ENCODE measurements around the gene MSH3. TPM values are rescaled to one million over a fixed set of nuclear protein-coding genes. Genes with fewer than 3 reads are reported as not detected.

MSH3 gene
- total RNA-seq, 1 experiment from 2014 or later, result 21.9 TPM

GRCh38 chr5:80756292-80756691, 101.8 kb downstream of the MSH3 start:
- no peak for TF ChIP-seq CTCF (IDR thresholded peaks at IDR 0.05; ENCODE audit: unreplicated experiment)
- POLR2A ChIA-PET, result interaction anchor here (0.7 to 1.3 kb wide), 2 partner anchors 11 to 106 kb away, joined by 4 to 5 read pairs; no protein-coding TSS in a partner anchor

GRCh38 chr5:80757290-80757689, 102.8 kb downstream of the MSH3 start:
- intact Hi-C loops (cut with micrococcal nuclease), result no loop called here
- no TSS peak for BruUV-seq (replicated peaks)
- no peak overlapping the region for H3K4me3 Mint-ChIP-seq (ENCODE audit: unreplicated experiment)
- CTCF ChIA-PET, result no interaction called here
- H3K9me3 Mint-ChIP-seq (ENCODE audit: unreplicated experiment), result peaks cover 3% of the 10 kb centered on the region
- peaks cover 6% of the 10 kb centered on the region for H3K4me1 Mint-ChIP-seq (ENCODE audit: insufficient read depth, unreplicated experiment)
- no peak for DNase-seq (ENCODE audit: unreplicated experiment)
- no peak overlapping the region for H3K27ac Mint-ChIP-seq (ENCODE audit: low read depth, unreplicated experiment)
- H3K36me3 Mint-ChIP-seq (ENCODE audit: insufficient read depth, unreplicated experiment), result peaks cover 14% of the 10 kb centered on the region
- POLR2A ChIA-PET, result no interaction called here
- no peak for TF ChIP-seq CTCF (IDR thresholded peaks at IDR 0.05; ENCODE audit: unreplicated experiment)
- no peaks in the 10 kb centered on the region for H3K27me3 Mint-ChIP-seq (ENCODE audit: insufficient read depth, unreplicated experiment)

More at GRCh38 chr5:80756292-80756691, 101.8 kb downstream of the MSH3 start:
- H3K27me3 Mint-ChIP-seq (ENCODE audit: insufficient read depth, unreplicated experiment), result no peaks in the 10 kb centered on the region
- H3K27ac Mint-ChIP-seq (ENCODE audit: low read depth, unreplicated experiment), result no peak overlapping the region
- intact Hi-C loops (cut with micrococcal nuclease), result no loop called here
- H3K36me3 Mint-ChIP-seq (ENCODE audit: insufficient read depth, unreplicated experiment), result peaks cover 14% of the 10 kb centered on the region
- peaks cover 6% of the 10 kb centered on the region for H3K4me1 Mint-ChIP-seq (ENCODE audit: insufficient read depth, unreplicated experiment)
- H3K9me3 Mint-ChIP-seq (ENCODE audit: unreplicated experiment), result peaks cover 4% of the 10 kb centered on the region
- DNase-seq (ENCODE audit: unreplicated experiment), result no peak
- no peak overlapping the region for H3K4me3 Mint-ChIP-seq (ENCODE audit: unreplicated experiment)
- BruUV-seq (replicated peaks), result no TSS peak
- CTCF ChIA-PET, result no interaction called here

- peaks cover 6% of the 10 kb centered on the region for H3K4me1 Mint-ChIP-seq (ENCODE audit: insufficient read depth, unreplicated experiment)
- H3K27me3 Mint-ChIP-seq (ENCODE audit: insufficient read depth, unreplicated experiment), result no peaks in the 10 kb centered on the region
- H3K9me3 Mint-ChIP-seq (ENCODE audit: unreplicated experiment), result no peaks in the 10 kb centered on the region
- no peak overlapping the region for H3K27ac Mint-ChIP-seq (ENCODE audit: low read depth, unreplicated experiment)
- ChIA-PET POLR2A (interaction anchor here (0.6 to 0.8 kb wide), 3 partner anchors 14 to 416 kb away, joined by 3 to 4 read pairs (median 3); no protein-coding TSS in a partner anchor), CTCF (interaction anchor here (0.8 kb wide), 1 partner anchor 44 kb away, joined by 3 read pairs; no protein-coding TSS in a partner anchor)
- no peak for DNase-seq (ENCODE audit: unreplicated experiment)
- H3K36me3 Mint-ChIP-seq (ENCODE audit: insufficient read depth, unreplicated experiment), result peaks cover 13% of the 10 kb centered on the region
- no peak overlapping the region for H3K4me3 Mint-ChIP-seq (ENCODE audit: unreplicated experiment)
- intact Hi-C loops (cut with micrococcal nuclease), result no loop called here
- TF ChIP-seq CTCF (IDR thresholded peaks at IDR 0.05; ENCODE audit: unreplicated experiment), result no peak
- BruUV-seq (replicated peaks), result no TSS peak
These were observed 105.6 kb downstream of the MSH3 start for GRCh38 chr5:80759866-80760577.

- Mint-ChIP-seq H3K9me3 (ENCODE audit: unreplicated experiment) (no peaks in the 10 kb centered on the region), H3K4me1 (ENCODE audit: insufficient read depth, unreplicated experiment) (peaks cover 6% of the 10 kb centered on the region), H3K4me3 (ENCODE audit: unreplicated experiment) (no peak overlapping the region), H3K36me3 (ENCODE audit: insufficient read depth, unreplicated experiment) (peaks cover 13% of the 10 kb centered on the region), H3K27ac (ENCODE audit: low read depth, unreplicated experiment) (no peak overlapping the region), H3K27me3 (ENCODE audit: insufficient read depth, unreplicated experiment) (no peaks in the 10 kb centered on the region)
- CTCF ChIA-PET, result interaction anchor here (0.8 kb wide), 1 partner anchor 43 kb away, joined by 3 read pairs; no protein-coding TSS in a partner anchor
- DNase-seq (ENCODE audit: unreplicated experiment), result no peak
- no TSS peak for BruUV-seq (replicated peaks)
- intact Hi-C loops (cut with micrococcal nuclease), result no loop called here
- TF ChIP-seq CTCF (IDR thresholded peaks at IDR 0.05; ENCODE audit: unreplicated experiment), result no peak
- POLR2A ChIA-PET, result interaction anchor here (0.8 kb wide), 1 partner anchor 15 kb away, joined by 3 read pairs; no protein-coding TSS in a partner anchor
These were observed 106.2 kb downstream of the MSH3 start for GRCh38 chr5:80760680-80761079.

All from MCF 10A (cell line).